GM21447 (cell line): ENCODE data around the gene PDK1.
A peak's percentile ranks its signal among the peaks of the same experiment; 100 is the strongest.
"Not testable (repeated sequence)": the region's sequence is repeated elsewhere in the genome, so short reads cannot be mapped to it uniquely, and the experiment has no call there.

Source experiments
- ATAC-seq: cut with Tn5 transposase; IDR thresholded peaks from one replicate; pipeline ENCODE4 v1.9.1; 2021; ENCODE audit not compliant: unreplicated experiment

Gene PDK1

GRCh38 chr2:172592190-172592589 lies 36.3 kb downstream of the PDK1 start:
- ATAC-seq = not testable (repeated sequence)

- peak; percentile 79 for ATAC-seq
These were observed 40.9 kb downstream of the PDK1 start for GRCh38 chr2:172596776-172597175.

- no peak for ATAC-seq
These were observed 41.4 kb downstream of the PDK1 start for GRCh38 chr2:172597176-172597842.

GRCh38 chr2:172599947-172600346 lies 44.1 kb downstream of the PDK1 start:
- ATAC-seq = no peak

DNA sequence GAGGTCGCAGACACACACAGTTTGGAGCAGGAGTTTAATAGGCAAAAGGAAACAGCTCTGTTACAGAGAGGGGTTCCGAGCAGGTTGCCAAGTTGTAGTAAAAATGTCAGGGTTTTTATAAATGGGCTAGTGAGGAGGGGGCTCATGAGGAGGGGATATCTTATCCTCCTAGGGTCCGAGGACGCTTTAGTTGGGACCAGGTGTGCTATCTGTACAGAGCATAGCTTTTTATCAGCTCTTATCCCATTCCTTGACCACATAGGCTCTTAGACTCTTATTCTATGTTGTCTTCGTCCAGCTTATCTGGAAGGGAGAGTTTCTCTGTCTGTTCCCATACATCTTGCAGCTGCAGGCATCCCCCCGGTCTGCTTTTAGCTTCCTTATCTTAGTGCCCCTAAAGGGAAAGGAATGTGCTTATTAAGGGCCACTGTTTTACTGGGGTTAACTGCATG lies 44.7 kb downstream of the PDK1 start:
- no peak for ATAC-seq

DNA sequence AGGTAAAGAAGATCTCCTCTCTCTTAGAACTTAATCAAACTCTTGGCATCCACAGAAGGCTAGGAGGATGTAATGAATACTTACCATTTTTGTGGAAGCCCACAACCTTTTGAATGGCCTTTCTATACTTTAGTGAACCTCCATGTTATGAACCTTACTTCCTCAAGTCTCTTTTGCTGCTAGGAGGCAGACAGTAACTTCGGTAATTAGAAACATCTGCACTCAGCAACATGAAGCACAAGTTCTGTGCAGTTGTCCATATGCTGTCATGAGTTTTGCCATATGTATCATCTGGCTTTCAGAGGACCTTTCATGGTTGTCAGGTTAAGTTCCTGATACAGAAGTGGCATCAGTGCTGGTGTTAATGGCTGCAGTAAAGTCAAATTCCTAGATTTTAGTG lies 50.4 kb downstream of the PDK1 start:
- no peak for ATAC-seq

DNA sequence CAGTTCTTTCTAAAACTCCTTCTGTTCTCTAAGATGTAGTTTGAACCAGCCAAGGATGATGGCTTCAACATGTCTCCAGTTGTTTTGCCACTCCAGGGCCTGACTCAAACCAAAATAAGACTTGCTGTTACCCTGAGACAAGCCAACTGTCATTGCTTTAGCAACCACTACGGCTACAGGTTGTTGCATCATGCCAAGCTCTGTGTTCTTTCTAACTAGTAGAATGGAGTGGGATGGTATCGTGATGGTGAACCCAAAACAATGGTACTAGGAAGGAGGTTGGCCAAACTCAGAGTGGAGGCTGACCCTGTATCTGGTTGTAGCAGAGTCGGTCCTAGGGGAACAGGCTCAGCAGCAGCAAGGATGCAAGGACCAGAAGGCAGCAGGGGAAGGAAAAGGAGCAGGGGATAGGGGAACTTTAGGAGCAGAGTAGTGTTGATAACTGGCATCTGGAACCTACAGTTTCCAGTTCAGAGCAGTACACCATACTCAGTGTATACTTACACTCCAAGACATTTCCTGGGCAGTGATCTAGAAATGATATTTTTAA lies 51.6 kb downstream of the PDK1 start:
- ATAC-seq = no peak

DNA sequence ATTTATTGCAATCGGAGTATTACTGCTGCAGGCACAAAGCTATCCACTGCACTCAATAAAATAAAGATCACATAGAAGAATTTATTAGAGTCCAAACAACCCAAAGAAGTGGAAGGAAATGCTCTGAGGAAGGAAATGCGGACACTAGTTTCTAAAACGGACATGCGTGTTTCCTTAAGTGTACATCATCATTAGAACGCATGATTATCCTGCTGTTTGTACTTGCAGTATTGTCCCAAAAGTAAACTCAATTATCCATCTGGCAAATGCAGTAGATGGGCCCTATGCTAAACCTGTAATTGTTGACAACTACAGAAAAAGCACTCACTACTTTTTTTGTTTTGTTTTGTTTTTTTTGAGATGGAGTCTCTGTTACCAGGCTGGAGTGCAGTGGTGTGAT lies 53.6 kb downstream of the PDK1 start:
- no peak for ATAC-seq

DNA sequence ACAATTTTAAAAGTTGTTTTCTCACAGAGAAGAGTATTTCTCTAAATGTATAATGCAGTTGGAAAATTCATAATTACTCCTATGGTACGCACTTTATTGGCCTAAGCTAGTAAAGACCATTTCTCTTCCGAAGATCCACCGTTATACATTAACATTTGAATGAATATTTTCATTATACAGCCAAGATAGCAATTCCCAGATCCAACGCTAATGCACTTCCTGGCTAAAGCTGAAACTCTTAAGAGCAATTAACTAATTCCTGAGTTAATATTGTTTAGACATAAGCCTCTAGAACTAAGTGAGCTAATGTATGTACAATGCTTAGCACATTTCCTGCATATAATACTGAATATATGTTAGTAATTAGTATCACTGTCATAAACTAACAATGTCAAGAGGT lies 56.2 kb downstream of the PDK1 start:
- ATAC-seq = no peak

- no peak for ATAC-seq
These were observed 57.1 kb downstream of the PDK1 start for GRCh38 chr2:172613040-172613439.

DNA sequence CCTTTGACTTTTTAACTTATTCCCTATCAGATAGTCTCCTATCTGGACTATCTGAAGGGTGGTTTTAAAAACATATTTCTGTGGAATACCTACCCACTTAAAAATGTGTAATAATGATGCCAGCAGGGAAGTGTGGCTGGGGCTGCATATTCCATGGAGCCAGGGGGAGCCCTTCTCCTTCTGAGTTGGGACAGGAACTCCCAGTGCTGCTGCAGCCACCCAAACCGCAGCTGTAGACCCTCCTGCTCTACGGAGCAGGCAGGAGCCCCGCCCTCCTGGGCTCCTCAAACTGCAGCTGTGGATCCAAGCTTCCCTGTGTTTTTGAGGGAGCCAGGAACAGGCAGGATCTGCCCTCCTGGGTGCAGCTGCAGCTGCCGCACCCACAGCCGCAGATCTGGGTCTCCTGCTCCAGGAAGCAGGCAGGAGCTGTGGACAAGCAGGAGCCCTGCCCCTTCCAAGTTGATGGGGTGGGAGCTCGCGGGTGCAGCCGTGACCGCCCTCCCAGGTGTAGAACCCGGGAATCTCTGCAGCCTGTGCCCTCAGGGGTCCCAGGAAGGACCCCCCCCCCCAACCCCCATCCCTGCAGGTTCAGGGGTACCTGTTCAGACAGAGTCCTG lies 57.8 kb downstream of the PDK1 start:
- ATAC-seq = no peak

GRCh38 chr2:172614932-172615331 lies 59.0 kb downstream of the PDK1 start:
- no peak for ATAC-seq

DNA sequence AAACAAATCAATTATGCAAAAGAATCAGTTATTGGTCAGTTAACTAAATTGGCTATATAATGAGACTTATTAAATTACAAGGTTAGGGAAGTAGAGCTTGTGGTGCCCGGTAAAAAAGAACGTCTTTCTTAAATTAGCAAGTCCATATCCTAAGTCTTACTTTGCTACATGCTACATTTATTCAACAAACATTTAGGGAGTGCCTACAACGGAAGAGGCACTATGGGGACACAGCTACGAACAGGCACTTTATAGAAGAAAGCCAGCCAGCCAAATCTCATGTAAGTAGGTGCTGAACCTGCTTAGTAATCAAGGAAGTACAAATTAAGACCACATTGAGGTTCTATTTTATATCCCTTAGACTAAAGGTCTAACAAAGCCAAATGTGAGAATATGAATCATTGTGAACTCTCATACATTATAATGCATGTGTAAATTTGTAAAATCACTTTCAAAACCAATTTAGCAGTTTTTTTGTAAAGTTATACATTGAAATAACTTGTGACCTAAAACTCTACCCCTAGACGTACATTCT lies 59.9 kb downstream of the PDK1 start:
- ATAC-seq = no peak

- no peak for ATAC-seq
These were observed 61.2 kb downstream of the PDK1 start for GRCh38 chr2:172617115-172617514.

- ATAC-seq = no peak
These were observed 67.5 kb downstream of the PDK1 start for GRCh38 chr2:172623249-172623965.

DNA sequence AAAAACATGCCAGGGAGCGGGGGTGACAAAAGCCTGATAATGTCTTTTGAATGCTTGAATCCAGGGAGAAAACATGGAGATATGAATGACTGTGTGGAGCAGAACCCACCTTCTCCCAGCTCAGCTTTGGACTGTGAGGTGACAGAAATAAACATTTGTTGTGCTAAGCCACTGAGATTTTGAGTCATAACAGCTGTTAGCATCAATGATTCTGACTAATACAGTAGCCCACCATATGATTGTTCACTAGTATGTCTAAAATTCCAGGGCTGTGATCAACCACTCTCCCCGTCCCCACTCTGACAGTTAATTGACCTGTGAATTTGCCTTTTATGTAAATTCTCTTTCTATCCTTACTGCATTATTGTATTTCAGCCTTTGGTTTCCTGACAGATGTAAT lies 69.1 kb downstream of the PDK1 start:
- ATAC-seq = no peak

GRCh38 chr2:172627181-172627580 lies 71.3 kb downstream of the PDK1 start:
- ATAC-seq = no peak

GRCh38 chr2:172628085-172628484 lies 72.2 kb downstream of the PDK1 start:
- ATAC-seq = no peak

DNA sequence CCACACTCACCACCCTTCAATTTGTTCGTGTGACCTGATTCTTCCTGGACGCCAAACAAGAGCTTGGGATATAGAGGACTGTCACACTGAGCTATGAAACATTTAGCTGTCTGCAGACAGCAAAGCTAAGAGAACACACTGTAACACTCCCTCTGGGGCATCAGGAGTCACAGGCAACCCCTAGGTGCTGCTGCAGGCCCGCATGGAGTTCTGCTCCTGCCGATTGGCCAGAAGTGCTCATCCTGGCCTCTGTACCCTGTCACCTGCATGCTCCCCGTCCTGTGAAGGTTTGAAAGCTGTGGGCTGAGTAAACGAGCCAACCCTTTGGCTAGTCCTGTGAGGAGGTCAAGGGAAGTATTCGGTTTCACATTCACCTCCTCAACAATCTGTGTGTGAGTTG lies 73.7 kb downstream of the PDK1 start:
- ATAC-seq = no peak

GRCh38 chr2:172630181-172630580 lies 74.3 kb downstream of the PDK1 start:
- ATAC-seq = no peak

GRCh38 chr2:172634477-172634876 lies 78.6 kb downstream of the PDK1 start:
- no peak for ATAC-seq

- ATAC-seq = no peak
These were observed 79.7 kb downstream of the PDK1 start for GRCh38 chr2:172635548-172635947.
